ENCODE measurements around the gene BCAT1. TPM values are rescaled to one million over a fixed set of nuclear protein-coding genes. Genes with fewer than 3 reads are reported as not detected.

Gene BCAT1
- total RNA-seq, 2 donors from 2014 or later = 45.0 to 141 TPM

DNA sequence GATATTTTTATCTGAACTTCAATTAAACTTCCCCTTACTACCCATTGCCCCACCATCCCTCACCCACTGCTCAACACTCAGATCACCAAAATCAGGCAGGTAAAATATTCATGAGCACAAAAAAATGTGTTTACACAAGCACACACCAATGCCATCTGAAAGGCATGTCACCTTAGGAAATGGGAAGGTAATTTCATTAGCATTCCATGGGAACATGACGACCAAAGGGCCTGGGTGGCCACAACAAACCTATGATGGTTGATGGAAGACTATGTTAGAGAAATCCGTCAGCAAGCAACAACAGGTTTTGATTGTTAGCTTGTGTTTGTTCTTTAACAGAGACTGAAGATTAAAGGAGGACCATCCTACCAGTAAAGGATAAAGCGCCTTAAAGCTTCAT lies 97.6 kb downstream of the BCAT1 start:
- Histone ChIP-seq H3K9me3 (ENCODE audit: control insufficient read depth, low read length) (peaks cover 13% of the 10 kb centered on the region), H3K9ac (ENCODE audit: extremely low read depth, low read length, poor library complexity, severe bottlenecking) (peak overlapping the region; percentile 27), H3K4me3 (ENCODE audit: low read length) (peak overlapping the region; percentile 74), H3K36me3 (ENCODE audit: control insufficient read depth, insufficient read depth, low read length) (peaks cover 45% of the 10 kb centered on the region), H3K27me3 (ENCODE audit: control insufficient read depth, insufficient read depth, low read length, poor library complexity, severe bottlenecking) (no peaks in the 10 kb centered on the region), H3K4me1 (ENCODE audit: control insufficient read depth, insufficient read depth, low read length) (peaks cover 8% of the 10 kb centered on the region), H3K27ac (ENCODE audit: low read depth, low read length) (no peak overlapping the region)
- peak overlapping the region; percentile 33 for H3K4me3 Mint-ChIP-seq
- peaks cover 42% of the 10 kb centered on the region for H3K4me1 Mint-ChIP-seq
- TF ChIP-seq, protein P1, sequence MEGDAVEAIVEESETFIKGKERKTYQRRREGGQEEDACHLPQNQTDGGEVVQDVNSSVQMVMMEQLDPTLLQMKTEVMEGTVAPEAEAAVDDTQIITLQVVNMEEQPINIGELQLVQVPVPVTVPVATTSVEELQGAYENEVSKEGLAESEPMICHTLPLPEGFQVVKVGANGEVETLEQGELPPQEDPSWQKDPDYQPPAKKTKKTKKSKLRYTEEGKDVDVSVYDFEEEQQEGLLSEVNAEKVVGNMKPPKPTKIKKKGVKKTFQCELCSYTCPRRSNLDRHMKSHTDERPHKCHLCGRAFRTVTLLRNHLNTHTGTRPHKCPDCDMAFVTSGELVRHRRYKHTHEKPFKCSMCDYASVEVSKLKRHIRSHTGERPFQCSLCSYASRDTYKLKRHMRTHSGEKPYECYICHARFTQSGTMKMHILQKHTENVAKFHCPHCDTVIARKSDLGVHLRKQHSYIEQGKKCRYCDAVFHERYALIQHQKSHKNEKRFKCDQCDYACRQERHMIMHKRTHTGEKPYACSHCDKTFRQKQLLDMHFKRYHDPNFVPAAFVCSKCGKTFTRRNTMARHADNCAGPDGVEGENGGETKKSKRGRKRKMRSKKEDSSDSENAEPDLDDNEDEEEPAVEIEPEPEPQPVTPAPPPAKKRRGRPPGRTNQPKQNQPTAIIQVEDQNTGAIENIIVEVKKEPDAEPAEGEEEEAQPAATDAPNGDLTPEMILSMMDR (conservative IDR thresholded peaks at IDR 0.05) = no peak
- H3K9me3 Mint-ChIP-seq = peaks cover 14% of the 10 kb centered on the region
- H3K36me3 Mint-ChIP-seq (ENCODE audit: low read depth) = peaks cover 25% of the 10 kb centered on the region
- peak overlapping the region; percentile 86 for H3K27ac Mint-ChIP-seq
- no peak for DNase-seq
- H3K27me3 Mint-ChIP-seq (ENCODE audit: insufficient read depth) = no peaks in the 10 kb centered on the region
- WGBS, 2 experiments (ENCODE audit: insufficient coverage in 1 of 2, insufficient read length in 1 of 2) = 50 to 89% methylated on average over 3 of the region's 3 CpGs

DNA sequence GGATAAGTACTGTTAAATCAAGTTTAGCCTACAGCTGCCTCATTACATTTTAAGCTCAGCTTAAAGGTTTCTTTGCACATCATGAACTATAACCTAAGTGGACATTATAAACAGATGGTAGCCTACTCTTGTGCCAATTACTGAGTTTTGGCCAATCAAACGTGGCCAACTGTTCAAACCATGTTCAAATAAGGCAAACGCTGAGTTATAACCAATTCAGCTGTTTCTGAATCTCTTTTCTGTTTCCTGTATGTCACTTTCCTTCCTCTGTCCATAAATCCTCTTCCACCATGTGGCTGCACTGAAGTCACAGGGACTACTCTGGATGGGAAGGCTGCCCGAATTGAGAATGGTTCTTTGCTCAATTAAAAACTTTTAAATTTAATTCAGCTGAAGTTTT lies 98.4 kb downstream of the BCAT1 start:
- H3K9me3 Mint-ChIP-seq = peaks cover 7% of the 10 kb centered on the region
- H3K27ac ChIP-seq (ENCODE audit: low read depth, low read length) = no peak overlapping the region
- peaks cover 6% of the 10 kb centered on the region for H3K9me3 ChIP-seq (ENCODE audit: control insufficient read depth, low read length)
- peaks cover 8% of the 10 kb centered on the region for H3K4me1 ChIP-seq (ENCODE audit: control insufficient read depth, insufficient read depth, low read length)
- H3K27me3 Mint-ChIP-seq (ENCODE audit: insufficient read depth) = no peaks in the 10 kb centered on the region
- TF ChIP-seq, protein P1 (conservative IDR thresholded peaks at IDR 0.05) = no peak
- no peaks in the 10 kb centered on the region for H3K27me3 ChIP-seq (ENCODE audit: control insufficient read depth, insufficient read depth, low read length, poor library complexity, severe bottlenecking)
- peaks cover 45% of the 10 kb centered on the region for H3K4me1 Mint-ChIP-seq
- H3K9ac ChIP-seq (ENCODE audit: extremely low read depth, low read length, poor library complexity, severe bottlenecking) = no peak overlapping the region
- peaks cover 46% of the 10 kb centered on the region for H3K36me3 ChIP-seq (ENCODE audit: control insufficient read depth, insufficient read depth, low read length)
- no peak overlapping the region for H3K4me3 Mint-ChIP-seq
- H3K36me3 Mint-ChIP-seq (ENCODE audit: low read depth) = peaks cover 18% of the 10 kb centered on the region
- WGBS, 2 experiments (ENCODE audit: insufficient coverage in 1 of 2, insufficient read length in 1 of 2) = 93% methylated on average over 2 to 3 of the region's 3 CpGs
- no peak overlapping the region for H3K4me3 ChIP-seq (ENCODE audit: low read length)
- H3K27ac Mint-ChIP-seq = no peak overlapping the region
- no peak for DNase-seq

DNA sequence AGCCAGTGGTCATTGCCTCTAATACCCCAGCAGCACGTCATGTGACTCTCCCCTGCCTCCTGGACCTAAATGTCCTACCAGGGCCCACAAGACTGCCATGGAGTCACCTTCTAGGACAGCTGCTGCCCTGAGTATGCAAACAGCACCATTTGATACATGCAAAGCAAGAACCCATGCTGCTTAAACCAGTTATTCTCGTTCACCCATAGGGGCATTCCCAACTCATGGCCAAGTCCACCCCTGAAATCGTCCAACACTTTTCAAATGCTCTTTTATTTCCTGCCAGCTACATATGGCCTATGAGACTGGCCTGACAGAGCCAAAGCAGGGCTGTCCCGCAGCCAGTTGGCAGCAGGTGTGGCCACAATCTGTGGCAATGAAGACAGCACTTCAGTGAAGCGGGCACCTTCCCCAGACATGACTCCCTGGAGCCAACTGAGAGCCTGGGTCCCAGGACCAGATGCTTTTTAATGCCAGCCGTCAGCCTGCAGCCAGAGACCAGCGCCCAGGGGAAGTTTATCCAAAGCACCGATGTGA lies 99.9 kb downstream of the BCAT1 start:
- Histone ChIP-seq H3K27ac (ENCODE audit: low read depth, low read length) (no peak overlapping the region), H3K4me3 (ENCODE audit: low read length) (no peak overlapping the region), H3K27me3 (ENCODE audit: control insufficient read depth, insufficient read depth, low read length, poor library complexity, severe bottlenecking) (no peaks in the 10 kb centered on the region), H3K36me3 (ENCODE audit: control insufficient read depth, insufficient read depth, low read length) (peaks cover 49% of the 10 kb centered on the region), H3K4me1 (ENCODE audit: control insufficient read depth, insufficient read depth, low read length) (peaks cover 8% of the 10 kb centered on the region), H3K9me3 (ENCODE audit: control insufficient read depth, low read length) (peaks cover 6% of the 10 kb centered on the region), H3K9ac (ENCODE audit: extremely low read depth, low read length, poor library complexity, severe bottlenecking) (no peak overlapping the region)
- Mint-ChIP-seq H3K27ac (no peak overlapping the region), H3K27me3 (ENCODE audit: insufficient read depth) (no peaks in the 10 kb centered on the region), H3K4me1 (peaks cover 35% of the 10 kb centered on the region), H3K4me3 (no peak overlapping the region), H3K36me3 (ENCODE audit: low read depth) (peaks cover 13% of the 10 kb centered on the region), H3K9me3 (peaks cover 7% of the 10 kb centered on the region)
- TF ChIP-seq, protein P1 (conservative IDR thresholded peaks at IDR 0.05) = no peak
- no peak for DNase-seq
- 92 to 100% methylated on average over 5 to 8 of the region's 8 CpGs for WGBS, 2 experiments (ENCODE audit: insufficient coverage in 1 of 2, insufficient read length in 1 of 2)

Measured in endodermal cell (in vitro differentiated cells).